CD1c-positive myeloid dendritic cell (primary cell): ENCODE results near the gene KIF3A.
A peak's percentile ranks its signal among the peaks of the same experiment; 100 is the strongest.

ENCODE experiments used
- DNase-seq: peaks from one replicate; pipeline ENCODE4 v3.0.0-alpha.2; 2016; ENCODE audit errors: extremely low spot score

Gene KIF3A

DNA sequence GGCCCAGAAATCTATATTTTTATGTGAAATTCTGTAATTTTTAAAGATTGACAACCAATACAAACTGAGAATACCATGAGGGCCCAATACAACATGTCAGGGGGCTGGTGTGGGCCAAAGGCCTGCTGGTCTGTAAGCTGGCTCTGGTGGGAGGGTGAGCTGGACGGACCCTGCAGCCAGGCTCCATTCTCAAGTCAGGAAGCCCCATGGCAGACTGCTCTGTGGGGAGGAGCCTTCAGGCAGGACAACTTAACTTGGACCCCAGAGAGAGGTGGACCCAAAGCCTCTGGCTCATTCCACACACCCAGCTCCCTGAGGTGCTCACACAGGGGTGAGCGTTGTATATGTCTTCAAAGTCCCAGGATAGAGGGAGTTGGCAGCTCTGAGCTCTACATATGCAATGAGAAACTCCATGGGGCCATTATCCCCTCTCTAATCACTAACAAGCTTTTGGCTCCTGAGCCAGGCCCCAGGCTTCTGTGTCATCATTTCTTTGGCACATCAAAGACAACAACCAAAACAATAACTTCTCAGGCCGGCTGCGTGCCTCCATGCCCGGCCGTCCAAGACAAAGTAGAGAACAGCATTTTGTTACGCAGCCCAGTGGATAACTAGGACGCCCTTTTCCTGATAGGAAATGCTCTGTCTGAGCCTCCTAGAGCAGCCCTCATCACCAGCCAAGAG, 33.3 kb upstream of the KIF3A start:
- DNase-seq = no peak

DNA sequence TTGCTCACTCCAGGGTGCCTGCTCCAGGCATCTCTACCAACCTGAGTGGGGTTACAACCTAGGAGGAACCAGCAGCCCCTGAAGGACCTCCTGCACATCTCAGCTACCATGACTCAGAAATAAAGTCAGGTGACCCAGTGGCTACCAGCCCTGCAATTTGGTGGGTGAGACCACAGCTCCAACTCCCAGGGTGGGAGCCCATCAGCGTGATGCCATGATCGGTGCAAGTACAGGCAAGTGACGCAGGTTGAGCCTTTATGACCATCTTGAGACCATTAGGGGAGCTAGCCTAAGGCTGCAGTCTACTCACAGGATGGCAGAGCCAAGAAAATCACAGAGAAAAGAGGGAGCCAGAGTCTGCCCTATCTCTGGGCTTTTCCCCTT, 31.1 kb upstream of the KIF3A start:
- DNase-seq = no peak

DNA sequence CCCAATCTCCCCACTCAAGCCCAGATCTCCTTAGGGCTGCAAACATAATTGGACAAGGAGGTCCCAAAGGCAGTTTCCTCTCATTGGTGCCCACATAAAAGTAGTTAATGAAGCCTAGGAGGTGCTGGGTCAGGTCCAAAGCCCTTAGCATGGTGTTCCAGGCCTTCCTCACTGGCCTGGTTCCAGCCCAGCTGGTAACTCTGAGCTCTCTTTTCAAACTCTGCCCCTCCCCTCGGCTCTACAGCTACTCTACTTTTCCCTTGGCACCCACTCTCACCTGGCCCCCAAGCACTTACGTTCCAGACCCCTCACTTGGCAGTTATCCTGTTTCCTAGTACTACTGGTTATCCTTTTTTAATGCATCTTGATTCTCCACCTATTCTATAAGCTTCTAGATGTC, 29.8 kb upstream of the KIF3A start:
- DNase-seq = no peak

DNA sequence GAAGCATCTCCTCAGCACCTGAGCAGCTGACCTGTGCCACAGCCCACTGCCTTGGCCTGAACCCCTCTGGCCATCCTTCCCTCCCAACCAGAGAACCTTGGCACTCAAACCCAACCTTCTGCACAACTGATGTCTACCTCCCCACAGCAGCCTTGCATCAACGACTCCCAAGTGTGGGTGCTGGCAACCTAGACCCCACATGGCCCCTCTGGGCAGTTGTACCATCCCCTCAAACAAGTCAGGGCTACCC, 29.4 kb upstream of the KIF3A start:
- no peak for DNase-seq

DNA sequence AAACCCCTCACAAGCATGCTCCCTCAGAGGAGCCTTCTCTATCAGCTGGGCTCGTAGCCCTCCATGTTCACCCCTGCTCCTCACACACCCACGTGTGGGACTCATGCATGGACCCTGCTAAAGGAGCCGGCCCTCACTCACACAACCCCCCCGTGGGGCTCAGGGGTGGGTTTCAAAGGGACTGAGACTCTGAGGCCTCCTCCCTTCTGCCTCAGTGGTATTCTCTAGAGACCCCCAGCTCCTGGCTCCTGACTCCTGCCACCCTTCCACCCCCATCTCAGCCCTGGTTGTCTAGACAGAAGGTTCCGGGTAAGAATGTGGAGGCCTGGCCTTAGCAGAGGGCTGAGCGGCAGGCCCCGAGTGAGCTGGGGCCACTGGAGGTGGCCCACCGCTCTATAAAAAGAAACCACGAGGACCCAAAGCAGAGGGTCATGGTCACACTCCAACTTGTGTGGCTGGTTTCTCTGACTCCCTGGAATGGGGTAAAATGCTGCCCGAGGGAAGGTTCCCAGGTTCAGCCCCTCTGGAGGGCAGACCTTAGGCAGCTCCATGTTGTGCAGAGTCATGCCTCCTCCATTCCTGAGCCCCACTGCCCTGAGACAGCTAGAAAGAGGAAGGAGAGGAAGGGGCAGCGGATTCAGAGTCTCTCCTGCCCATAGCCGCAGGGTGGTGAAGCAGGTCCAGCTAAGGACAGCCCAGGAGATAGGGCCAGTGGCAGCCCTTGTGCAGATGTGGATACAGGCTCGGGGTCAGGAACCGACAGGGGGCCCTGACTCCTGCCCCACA, 28.9 kb upstream of the KIF3A start:
- no peak for DNase-seq

DNA sequence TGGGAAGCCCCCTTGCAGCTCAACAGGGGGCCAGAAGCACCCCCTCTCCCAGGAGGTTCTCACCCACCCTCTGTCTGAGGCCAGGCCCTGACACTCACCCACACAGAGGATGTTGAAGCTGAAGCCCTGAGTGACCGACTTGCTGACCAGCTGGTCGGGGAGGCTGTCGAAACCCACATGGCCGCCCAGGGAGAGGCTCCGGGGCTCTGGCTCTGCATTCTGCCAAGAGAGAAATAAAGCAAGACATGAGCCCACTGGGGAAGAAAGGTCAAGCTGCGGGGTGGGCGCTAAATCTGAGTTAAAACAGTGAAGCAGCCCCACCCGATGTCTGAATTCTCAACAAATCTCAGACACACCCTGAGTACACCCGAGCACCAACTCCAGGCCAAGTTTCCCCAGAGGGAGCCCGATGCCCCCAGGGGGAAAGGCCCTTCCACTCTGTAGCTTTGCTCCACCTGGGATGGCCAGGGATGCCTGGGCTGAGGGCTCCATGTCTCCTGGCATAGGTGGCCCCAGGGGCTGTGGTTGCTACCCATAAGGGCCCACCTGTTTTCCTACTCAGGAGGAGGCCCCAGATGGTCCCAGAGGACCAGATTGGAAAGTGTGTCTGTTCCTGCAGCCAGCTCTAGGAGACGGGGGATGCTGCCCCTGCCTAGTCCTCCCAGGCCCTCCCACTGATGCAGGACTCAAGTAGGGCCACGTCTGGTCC, 28.1 kb upstream of the KIF3A start:
- DNase-seq = no peak

DNA sequence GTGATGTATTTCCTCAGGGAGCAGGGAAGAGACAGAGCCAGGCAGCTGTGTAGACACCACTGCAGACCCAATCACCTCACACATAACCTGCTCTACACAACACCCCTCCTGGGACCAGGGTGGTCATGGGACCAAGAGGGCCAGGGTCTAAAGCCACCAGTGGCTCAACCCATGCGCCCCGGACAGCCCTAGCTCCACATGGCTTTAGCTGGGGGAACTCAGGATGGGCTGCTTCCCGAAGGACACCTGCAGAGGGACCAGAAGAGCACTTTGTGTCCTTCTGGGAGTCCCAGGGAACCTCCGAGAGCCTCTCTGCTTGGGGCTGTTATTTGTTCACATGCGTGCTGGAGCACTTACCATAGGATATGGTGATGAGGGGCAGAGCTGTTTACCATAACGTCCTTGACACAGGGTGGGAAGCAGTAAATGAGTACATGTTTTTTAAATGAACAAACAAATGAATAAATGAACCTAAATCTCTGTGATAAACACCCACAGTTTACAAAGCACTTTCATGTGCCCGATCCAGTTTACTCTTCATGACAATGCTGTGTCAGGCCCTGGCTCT, 27.4 kb upstream of the KIF3A start:
- DNase-seq = no peak

DNA sequence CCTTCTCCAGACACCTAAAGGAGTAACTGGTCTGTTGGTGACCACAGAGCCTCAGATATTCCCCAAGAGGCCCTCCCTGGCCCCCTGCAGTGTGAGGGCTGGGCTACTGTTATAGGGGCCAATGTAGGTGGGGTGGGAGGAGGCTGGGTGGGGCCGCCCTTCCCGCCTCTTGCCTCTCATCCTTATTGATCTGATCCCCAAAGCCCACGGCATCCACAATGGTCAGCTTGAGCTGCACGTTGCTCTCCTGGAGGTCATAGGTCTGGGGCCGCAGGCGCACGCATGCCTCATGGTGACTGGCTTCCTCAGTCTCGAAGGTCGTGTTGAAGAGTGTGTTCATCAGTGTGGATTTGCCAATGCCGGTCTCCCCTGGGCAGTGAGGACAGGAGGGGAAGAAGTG, 26.7 kb upstream of the KIF3A start:
- no peak for DNase-seq

DNA sequence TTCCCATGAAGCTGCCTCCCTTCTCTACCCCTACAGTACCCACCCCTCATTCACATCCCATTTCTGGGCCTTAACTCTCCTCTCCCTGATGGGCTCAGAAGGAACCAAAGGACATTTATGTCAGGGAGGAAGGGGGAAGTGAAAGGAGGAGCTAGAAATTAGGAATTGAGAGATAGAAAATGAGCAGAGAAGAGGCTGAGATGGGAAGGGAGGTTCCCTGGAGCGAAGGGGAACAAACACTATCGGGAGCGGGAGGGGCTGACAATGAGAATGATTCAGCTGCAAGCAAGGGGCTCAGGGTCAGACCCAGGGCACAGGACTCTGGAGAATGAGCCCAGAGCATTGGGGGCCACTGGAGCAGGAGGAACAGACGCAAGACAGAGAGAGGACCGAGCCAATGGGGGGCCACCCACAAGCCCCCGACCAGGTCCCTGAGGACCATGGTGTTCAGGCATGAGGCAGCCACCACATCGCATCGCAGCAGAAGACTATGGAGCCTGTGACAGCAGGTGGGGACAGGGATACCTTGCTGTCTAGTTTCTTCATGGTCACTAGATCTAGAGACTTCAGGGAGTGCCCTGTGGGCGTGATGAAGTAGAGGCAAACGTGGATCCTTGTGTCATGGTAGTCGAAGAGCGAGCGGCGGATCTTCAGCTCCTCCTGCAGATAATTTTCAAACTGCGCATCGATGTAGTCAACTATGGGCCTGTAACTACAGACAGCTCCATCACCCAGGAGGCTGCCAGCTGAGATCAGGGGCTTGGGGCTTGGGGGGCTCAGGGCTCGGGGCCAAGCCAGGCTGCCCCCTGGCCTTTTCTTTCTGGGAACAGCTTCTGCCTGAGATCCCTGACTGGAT, 26.1 kb upstream of the KIF3A start:
- DNase-seq = peak; percentile 65

DNA sequence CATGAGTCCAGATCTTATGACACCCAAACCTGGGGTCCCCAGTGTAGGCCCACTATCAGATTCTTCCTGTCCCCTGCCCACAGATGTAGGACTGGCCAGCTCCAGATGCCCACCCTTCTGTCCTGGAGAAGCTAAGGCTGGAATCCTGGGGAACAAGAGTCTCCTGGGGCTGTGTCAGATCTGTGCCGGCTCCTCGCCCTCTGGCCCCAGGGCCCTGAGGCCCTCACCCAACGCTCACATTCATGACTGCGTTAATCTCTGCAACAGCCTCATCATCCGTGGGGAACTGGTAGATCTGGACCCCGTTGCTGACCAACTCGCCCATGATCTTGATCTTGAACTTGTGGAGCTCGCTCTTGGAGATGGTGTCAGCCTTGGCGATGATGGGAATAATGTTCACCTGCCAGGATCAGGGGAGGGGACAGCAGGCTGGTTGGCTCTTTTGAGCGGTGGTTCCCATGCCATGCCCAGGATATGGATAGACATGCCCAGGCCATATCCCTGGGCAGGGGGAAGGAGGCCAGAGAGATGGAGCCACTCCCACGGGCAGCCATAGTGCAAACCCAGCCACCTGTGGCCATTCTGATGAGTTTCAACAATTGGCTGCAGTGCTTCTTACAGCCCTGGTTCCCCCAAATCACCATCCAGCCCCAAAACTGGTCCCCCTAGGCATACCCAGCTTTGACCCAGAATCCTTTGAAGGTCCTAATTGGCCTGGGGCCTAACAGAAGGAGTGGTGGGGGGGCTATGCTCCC, 25.1 kb upstream of the KIF3A start:
- DNase-seq = no peak

DNA sequence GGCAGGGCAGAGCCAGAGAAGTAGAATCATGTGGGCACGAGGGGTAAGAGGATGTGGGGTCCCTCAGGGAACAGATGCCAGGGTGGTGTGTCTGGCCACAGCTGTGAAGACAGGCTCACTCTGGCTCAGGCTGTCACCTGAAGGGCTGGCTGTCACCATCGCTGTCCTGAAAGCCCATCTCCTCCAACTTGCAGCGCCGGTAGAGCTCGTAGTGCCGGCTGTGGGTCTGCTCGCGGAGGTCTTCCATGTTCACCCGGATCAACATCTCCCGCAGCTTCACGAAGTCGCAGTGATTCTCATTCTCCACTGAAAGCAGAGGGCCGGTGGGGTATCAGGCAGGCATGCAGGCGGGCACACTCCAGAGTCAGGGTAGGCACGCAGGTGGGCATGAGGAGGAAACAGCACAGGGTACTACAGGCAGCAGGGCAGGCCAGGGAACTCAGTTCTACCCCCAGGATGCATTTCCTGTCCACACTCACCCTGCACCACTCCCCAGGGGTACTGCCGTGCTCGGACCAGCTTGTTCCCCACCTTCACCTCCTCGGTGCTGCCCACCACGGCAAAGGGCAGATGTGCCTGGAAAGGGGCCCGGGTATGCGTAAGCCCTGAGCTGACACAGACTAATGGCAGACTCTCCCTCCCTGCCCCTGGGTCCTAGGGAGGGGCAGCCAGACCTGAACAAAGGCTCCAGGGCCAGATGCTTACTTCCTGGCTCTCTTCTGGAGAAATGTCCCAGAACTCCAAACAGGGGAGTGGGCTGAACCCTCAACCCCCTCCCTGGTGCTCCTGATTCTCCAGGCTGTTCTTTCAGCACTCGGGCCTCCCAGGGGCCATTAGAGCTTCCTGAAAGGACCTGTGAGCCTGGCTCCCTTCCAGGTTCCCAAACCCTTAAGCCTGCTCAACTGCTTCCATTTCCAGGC, 24.2 kb upstream of the KIF3A start:
- no peak for DNase-seq

DNA sequence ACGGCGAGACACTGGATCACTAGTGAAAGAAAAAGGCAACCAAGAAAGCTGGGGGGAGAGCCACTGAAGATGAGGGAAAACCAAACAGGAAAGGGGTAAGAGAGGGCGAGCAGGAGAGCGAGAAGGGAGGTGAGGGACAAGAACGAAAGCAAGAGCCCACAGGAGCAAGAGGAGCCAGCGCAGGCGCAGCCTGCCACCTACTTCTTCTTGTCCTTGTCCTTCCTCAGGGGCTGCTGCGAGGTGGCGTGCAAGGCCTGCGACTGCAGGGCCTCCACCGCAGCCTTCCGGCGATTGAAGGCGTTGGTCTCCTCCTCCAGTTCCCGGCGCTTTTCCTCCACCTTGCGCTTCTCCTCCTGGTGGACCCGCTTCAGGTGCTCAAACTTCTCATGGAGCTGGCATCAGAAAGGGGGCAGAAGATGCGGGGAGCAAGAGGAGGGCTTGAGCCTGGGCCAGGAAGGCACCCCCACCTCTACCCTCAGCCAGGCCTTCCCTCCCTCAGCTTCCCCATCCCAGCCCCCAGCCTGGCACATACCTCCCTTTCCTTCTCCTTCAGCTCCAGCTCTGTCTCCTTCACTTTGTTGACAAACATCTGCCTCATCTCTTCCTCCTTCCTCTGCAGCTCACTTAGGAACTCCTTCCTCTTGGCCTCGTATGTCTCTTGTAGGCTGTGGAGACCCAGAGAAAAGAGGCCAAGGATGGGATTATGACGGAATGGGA, 23.4 kb upstream of the KIF3A start:
- no peak for DNase-seq

DNA sequence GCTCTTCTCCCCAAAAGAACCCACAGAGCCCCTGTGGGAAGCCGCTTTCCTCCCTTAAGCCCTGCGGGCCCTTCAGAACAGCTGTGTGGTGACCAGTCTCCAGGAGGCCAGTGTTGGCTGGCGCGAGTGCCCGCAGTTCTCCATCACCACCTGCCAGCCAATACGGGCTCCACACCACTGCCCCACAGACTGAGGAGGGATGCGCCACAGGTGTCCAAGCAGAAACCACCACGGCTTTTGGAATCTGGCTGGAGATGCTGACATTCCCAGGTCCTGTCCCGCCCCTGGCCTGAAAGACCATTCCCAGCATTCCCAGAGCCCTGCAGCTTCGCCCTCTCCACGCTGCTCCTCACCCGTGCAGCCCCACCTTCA, 22.7 kb upstream of the KIF3A start:
- no peak for DNase-seq

DNA sequence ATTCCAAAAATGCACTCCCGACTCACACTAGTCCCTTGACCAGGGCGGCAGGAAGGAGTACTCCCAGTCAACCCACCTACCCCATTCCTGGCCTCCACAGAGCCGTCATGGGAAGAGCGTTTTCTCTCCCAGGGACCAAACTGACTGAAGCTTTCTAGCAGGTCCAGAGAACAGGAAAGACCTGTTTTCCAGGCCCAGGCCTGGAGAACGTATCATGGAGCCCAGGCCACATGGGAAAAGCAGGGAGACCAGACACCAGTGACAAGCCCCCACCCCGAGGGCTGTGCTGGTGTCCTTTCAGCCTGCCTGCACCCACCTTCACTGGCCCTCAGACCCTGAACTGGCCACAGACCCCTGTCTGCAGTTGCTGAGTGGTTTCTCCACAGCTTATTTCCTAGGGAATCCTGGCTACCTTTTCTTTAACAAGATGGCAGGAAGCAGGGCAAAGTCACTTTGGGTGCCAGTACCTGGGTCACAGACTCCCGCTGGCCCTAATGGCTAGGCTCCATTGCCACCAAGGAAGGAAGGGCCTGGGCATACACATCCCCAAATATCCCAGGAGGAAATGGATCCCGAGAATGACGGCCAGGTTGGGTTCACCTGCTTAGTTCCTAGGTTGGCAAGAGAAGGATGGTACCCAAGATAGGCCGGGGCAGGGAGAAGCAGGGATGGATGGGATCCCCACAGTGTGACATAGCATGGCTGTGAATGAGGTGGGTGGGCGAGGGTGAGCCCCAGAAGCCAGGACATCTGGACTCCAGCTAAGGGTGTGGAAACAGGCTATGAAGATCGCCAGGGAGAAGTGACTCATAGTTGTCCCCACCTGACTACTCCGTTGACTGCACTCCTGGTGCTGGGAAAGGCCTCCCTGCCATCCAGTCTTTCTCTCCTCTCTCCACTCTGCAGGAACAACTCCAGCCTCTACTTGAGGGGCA, 22.0 kb upstream of the KIF3A start:
- DNase-seq = no peak

DNA sequence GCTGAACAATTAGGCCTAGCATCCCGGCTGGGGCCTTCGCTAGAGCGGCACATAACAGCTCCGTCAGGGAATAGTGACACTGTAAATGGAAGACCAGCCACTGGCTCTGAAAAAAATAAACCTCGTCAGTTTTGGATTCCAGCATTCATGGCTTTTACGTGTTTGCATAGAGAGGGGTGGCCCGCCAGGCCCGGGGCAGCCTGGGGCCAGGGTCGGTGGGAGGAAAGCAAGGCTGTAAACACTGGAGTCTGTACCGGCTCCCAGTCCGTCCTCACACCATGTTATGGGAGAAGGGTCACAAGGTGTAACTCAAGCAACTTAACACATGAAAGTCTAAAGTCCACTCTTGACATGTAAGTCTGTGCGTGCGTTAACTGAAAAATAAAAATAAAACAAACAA, 21.1 kb upstream of the KIF3A start:
- no peak for DNase-seq

DNA sequence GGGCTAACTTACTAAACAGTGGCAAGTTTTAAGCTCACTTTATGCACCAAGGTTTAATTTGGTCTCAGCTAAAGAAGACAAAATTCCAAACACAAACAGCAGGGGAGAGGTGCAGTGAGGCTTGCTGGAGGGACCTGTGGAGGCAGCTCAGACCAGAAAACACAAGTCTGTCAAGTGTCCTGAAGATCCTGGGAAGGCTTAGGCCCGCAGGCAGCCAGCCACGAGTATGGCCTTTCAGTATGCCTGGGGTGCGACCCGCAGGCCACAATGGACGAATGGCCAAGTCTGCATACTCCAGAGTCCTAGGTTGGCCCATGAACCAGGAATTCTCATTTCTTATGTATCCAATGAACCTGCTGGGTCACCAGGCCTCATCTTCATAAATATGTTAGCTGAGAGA, 19.2 kb upstream of the KIF3A start:
- DNase-seq = no peak

DNA sequence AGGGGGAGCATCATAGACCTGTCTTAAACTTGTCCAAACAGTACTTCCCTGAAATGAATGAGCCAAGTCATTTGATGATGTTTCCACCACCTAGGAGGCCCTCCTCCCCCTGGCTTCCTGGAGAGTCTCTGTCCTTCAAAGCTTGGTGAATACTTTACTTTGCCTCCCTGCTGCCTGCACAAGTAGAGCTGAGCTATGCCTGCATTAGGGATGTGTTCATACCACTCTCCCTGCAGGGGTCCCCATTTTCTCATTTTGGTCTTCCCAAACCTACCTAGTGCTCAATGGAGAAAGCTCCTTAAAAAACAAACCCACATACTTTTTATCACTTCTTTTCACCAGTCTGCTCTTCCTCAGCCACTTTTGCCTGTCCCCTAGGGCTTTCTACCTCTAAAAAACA, 17.6 kb upstream of the KIF3A start:
- no peak for DNase-seq

DNA sequence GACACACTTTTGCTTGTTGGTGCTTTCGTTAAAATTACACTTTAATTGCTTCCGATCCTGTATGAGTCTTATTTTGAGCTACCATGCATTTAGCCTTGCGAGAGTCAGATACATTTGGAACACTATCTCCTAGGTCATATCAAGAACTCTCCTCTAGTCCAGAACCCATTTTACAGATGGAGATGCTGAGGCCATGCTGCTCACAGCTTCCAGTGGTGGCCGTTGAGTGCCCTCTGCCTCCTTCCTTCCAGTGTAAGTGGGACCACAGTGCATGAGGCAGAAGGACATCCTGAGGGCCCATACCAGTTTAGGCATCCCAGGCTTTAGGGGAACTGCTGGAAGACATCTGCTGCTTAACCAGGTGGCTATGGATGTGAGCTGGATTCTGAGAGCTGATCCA, 16.8 kb upstream of the KIF3A start:
- DNase-seq = no peak
